GM20000 (cell line): ENCODE data around the gene PSMA3.

Source experiments
- DNase-seq: peaks from one replicate; pipeline ENCODE4 v3.0.0; 2012; ENCODE audit warnings: low spot score
- TF ChIP-seq, protein P1 (sequence below): IDR thresholded peaks from 2 replicates; pipeline ENCODE4 v1.5.1; 2012; ENCODE audit warnings: mild to moderate bottlenecking, control low read depth; ENCODE audit errors: extremely low read depth, missing control alignments

The PSMA3 gene

DNA sequence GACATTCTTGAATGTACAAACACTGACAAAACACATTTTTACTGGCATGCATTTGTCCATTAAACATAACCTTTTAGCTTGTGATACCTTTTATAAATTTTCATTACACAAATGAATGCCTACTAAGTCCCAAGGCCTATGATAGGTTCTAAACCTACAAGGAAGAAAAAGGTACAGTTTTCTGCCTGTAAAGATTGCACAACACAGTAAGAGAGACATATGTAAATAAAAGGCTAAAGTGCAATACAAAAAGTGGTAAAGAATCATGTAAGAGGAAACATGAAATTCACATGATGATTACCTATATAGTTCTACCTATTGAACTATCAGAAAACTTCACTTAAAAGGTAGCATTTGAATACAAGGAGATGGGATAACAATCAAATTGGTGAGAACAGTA lies 39.1 kb downstream of the PSMA3 start:
- TF ChIP-seq, protein P1, sequence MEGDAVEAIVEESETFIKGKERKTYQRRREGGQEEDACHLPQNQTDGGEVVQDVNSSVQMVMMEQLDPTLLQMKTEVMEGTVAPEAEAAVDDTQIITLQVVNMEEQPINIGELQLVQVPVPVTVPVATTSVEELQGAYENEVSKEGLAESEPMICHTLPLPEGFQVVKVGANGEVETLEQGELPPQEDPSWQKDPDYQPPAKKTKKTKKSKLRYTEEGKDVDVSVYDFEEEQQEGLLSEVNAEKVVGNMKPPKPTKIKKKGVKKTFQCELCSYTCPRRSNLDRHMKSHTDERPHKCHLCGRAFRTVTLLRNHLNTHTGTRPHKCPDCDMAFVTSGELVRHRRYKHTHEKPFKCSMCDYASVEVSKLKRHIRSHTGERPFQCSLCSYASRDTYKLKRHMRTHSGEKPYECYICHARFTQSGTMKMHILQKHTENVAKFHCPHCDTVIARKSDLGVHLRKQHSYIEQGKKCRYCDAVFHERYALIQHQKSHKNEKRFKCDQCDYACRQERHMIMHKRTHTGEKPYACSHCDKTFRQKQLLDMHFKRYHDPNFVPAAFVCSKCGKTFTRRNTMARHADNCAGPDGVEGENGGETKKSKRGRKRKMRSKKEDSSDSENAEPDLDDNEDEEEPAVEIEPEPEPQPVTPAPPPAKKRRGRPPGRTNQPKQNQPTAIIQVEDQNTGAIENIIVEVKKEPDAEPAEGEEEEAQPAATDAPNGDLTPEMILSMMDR, result no peak

DNA sequence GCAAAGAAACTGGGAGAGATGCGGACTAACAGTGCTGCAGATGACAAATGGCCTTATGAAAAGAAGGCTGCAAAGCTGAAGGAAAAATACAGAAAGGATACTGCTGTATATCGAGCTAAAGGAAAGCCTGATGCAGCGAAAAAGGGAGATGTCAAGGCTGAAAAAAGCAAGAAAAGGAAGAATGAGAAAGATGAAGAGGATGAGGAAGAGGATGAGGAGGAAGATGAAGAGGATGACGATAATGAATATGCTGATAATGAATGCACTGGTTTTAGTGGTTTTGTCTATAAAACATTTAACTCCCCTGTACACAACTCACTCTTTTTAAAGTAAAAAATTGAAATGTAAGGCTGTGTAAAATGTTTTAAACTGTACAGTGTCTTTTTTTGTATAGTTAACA lies 40.5 kb downstream of the PSMA3 start:
- no peak for DNase-seq
- TF ChIP-seq, protein P1, result no peak

More for the DNA sequence above, 39.1 kb downstream of the PSMA3 start:
- DNase-seq, result no peak

DNA sequence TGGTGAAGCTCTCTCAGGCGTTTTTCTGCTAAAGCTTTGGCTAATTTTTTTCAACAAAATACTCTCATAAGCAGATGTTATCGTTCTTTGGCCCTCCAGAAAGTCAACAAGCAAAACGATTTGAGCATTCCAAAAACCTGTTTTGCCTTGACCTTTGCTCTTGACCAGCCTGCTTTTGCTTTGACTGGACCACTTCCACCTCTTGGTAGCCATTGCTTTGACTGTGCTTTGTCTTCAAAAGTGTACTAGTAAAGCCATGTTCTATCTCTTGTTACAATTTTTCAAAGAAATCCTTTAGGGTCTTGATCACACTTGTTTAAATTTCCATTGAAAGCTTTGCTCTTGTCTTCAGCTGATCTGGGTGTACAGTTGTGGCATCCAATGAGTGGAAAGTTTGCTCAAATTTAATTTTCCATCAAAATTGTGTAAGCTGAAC lies 43.0 kb downstream of the PSMA3 start:
- TF ChIP-seq, protein P1, result no peak
- DNase-seq, result no peak

DNA sequence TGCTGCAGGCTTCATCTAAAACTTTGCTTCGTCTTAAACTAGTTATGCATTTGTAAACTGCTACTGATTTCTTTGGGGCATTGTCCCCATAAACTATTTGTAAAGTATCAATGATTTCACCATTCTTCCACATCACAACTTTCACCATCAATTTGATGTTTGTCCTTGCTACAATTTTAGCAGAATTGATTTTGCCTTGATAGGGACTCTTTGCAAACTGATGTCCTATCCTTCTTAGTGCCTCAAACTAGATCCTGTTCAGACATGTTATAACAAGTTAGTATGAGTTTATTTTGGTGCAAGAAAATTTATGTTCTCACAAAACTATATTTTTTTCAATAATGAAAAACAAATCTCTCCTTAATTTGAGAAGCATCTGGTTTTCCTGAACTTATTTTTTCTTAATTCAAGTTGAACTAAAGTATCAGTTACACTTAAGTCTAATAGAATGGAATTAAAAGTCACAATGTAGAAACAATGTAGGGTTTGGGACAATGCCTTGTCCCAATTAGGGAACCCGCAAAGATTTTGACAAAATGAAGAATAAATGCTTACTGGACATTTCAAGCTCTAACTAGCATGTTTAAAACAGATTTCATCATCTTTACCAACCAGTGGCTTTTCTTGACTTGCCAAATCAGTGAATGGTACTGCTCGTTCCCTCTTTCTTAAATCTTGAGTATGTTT lies 43.6 kb downstream of the PSMA3 start:
- DNase-seq, result no peak
- TF ChIP-seq, protein P1, result no peak

DNA sequence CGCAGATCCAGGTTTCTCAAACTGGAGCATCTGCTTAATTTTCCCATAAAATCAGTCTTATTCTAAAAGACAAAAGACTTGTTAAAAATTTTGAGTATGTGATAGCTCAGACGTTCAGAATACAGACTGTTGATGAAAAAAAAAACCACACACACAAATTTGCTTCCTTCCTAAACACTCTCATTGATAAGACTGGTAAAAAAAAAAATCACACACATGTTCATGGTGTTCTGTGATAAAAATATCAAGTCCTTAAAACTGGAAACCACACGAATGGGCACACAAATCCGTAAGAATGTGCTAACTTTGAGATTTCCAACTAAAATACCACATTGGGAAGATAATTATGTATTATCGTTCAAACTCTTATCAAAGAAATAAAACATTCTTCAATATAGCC lies 47.0 kb downstream of the PSMA3 start:
- no peak for DNase-seq
- TF ChIP-seq, protein P1, result no peak

DNA sequence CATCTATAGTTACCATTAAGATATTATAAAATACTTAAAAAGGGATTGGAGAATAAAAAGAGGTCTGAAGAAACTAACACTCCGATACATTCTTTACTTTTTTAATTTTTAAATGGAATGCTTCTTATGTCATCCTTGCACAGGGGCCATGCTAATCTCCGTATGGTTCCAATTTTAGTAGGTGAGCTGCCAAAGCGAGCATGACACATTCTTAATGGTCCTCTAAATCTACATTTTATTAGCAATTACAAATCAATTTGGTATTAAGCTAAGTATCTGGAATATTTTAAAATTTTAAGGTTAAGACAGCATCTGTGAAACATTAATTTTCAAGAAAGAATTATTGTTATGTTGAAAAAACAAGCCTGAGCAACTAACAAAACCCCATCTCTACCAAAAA lies 47.5 kb downstream of the PSMA3 start:
- no peak for DNase-seq
- TF ChIP-seq, protein P1, result no peak

DNA sequence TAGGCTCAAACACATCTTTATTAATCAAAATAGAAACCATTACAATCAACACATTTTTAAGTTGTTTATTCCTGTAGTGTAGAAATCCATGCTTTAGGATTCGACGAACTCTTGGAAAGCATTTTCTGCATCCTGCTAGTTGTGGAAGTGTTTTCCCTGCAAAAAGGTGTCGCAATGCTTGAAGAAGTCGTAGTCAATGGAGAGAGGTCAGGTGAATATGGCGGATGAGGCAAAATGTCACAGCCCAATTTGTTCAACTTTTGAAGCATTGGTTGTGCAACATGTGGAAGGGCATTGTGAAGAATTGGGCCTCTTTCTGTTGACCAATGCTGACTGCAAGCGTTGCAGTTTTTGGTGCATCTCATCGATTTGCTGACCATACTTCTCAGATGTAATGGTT lies 49.6 kb downstream of the PSMA3 start:
- no peak for DNase-seq
- TF ChIP-seq, protein P1, result no peak
